ENCODE results near the gene IL7R. TPM values are rescaled to one million over a fixed set of nuclear protein-coding genes. Genes with fewer than 3 reads are reported as not detected.

The IL7R gene
- total RNA-seq, 1 experiment from 2014 or later: not detected

- Mint-ChIP-seq H3K4me1 (0 out of 4 replicates have a peak, but pooled peaks cover 0 to 3% of the 10 kb centered on the region in 2 experiments), H3K27ac (no peak overlapping the region), H3K36me3 (ENCODE audit: insufficient read depth in 1 of 3, low read depth in 3 of 3) (no peaks in the 10 kb centered on the region), H3K4me3 (no peak overlapping the region), H3K9me3 (peaks cover 6 to 9% of the 10 kb centered on the region in 2 experiments; a peak in 4 of 5 replicates), H3K27me3 (ENCODE audit: low read depth) (no peaks in the 10 kb centered on the region; the same call in 1 of the 2 replicates)
- no peak for DNase-seq
- no peak overlapping the region for H4K91ac ChIP-seq (ENCODE audit: insufficient read length, low read depth, low read length)
- H2AK5ac ChIP-seq (ENCODE audit: insufficient read length, low read length): no peak overlapping the region
- H2AFZ ChIP-seq (ENCODE audit: low read length): no peak overlapping the region
- H3K27ac ChIP-seq (ENCODE audit: insufficient read length, low read depth, low read length): no peak overlapping the region
- H3K79me2 ChIP-seq (ENCODE audit: insufficient read depth, low read length): no peaks in the 10 kb centered on the region
- no peaks in the 10 kb centered on the region for H3K9me3 ChIP-seq (ENCODE audit: control insufficient read depth, low read depth, low read length)
- no peaks in the 10 kb centered on the region for H4K20me1 ChIP-seq (ENCODE audit: control insufficient read depth, insufficient read depth, insufficient read length)
- H2BK20ac ChIP-seq (ENCODE audit: low read depth, low read length, poor library complexity, severe bottlenecking): no peak overlapping the region
- no peak overlapping the region for H4K8ac ChIP-seq (replicated peaks; ENCODE audit: insufficient read length, low read depth, low read length)
- no peak overlapping the region for H3K4me2 ChIP-seq (ENCODE audit: insufficient read depth, insufficient read length, low read length)
- no peak overlapping the region for H3T11ph ChIP-seq (ENCODE audit: low read length)
- no peak overlapping the region for H3K18ac ChIP-seq (ENCODE audit: insufficient read length, low read depth, low read length)
- no peak for TF ChIP-seq CTCF (conservative IDR thresholded peaks at IDR 0.05)
- H3K14ac ChIP-seq (ENCODE audit: insufficient read depth, low read length): no peak overlapping the region
- no peak overlapping the region for H3K9ac ChIP-seq (ENCODE audit: extremely low read depth, insufficient read length, low read length)
- no peak overlapping the region for H3K23ac ChIP-seq (ENCODE audit: insufficient read length, low read depth, low read length)
- H4K5ac ChIP-seq (ENCODE audit: insufficient read length, low read depth, low read length): no peak overlapping the region
- WGBS (ENCODE audit: extremely low coverage, insufficient read length, low lambda C conversion rate): no CpG with 5 or more reads among the region's 3 CpGs
- no peak overlapping the region for H2BK12ac ChIP-seq (ENCODE audit: insufficient read length, low read depth, low read length)
- no peak overlapping the region for H2BK120ac ChIP-seq (ENCODE audit: low read depth, low read length, poor library complexity, severe bottlenecking)
- no peaks in the 10 kb centered on the region for H3K23me2 ChIP-seq (ENCODE audit: insufficient read length, low read depth, low read length, poor library complexity, severe bottlenecking)
- no peak overlapping the region for H2BK15ac ChIP-seq (ENCODE audit: low read depth, low read length)
- no peak overlapping the region for H2BK5ac ChIP-seq (ENCODE audit: insufficient read length, low read length)
- no peak overlapping the region for H3K4ac ChIP-seq (ENCODE audit: low read depth, low read length)
- no peak overlapping the region for H3K56ac ChIP-seq (ENCODE audit: insufficient read length, low read depth, low read length)
- H3K27me3 ChIP-seq (ENCODE audit: insufficient read depth, low read length): no peaks in the 10 kb centered on the region
- H3K79me1 ChIP-seq (ENCODE audit: insufficient read depth, low read depth, low read length, poor library complexity, severe bottlenecking): no peaks in the 10 kb centered on the region
- no peaks in the 10 kb centered on the region for H3K4me1 ChIP-seq (ENCODE audit: insufficient read depth, low read length)
Measured at GRCh38 chr5:35900972-35901695, 44.4 kb downstream of the IL7R start.
